Measurements from ENCODE around the gene PCDHGB3. TPM values are rescaled to one million over a fixed set of nuclear protein-coding genes. Genes with fewer than 3 reads are reported as not detected.

PCDHGB3 gene
- total RNA-seq, 1 donor, result 6.2 TPM

GRCh38 chr5:141421489-141421855 is 51.4 kb downstream of the PCDHGB3 start:
- no peak for DNase-seq (ENCODE audit: insufficient read length, low spot score, missing footprints)
- peaks cover 12% of the 10 kb centered on the region for H3K79me2 ChIP-seq (ENCODE audit: insufficient read depth, low read length)
- peaks cover 8% of the 10 kb centered on the region for H3K4me1 ChIP-seq (ENCODE audit: insufficient read depth, low read length)
- H3K4me3 ChIP-seq (ENCODE audit: insufficient read depth, low read length), result peak overlapping the region; percentile 79
- peak overlapping the region; percentile 80 for H2AFZ ChIP-seq (ENCODE audit: low read length)
- H3K27me3 ChIP-seq (ENCODE audit: insufficient read depth, low read length), result no peaks in the 10 kb centered on the region
- peaks cover 15% of the 10 kb centered on the region for H3K9me3 ChIP-seq (ENCODE audit: low read depth, low read length)
- H3K27ac ChIP-seq (ENCODE audit: low read depth, low read length), result peak overlapping the region; percentile 36
- no peaks in the 10 kb centered on the region for H4K20me1 ChIP-seq (ENCODE audit: insufficient read depth, low read length)
- no peak for TF ChIP-seq CTCF (IDR thresholded peaks at IDR 0.05; ENCODE audit: extremely low read depth, low read depth, low read length)
- peak overlapping the region; percentile 83 for H3K4me2 ChIP-seq (ENCODE audit: insufficient read depth, low read length)
- no peaks in the 10 kb centered on the region for H3K36me3 ChIP-seq (ENCODE audit: insufficient read depth, low read length)

Other genes starting within 250 kb of the PCDHGB3 start
- gene PCDHB4, start 248.4 kb upstream of the PCDHGB3 start, total RNA-seq, result 1.1 and 1.2 TPM in 2 replicates
- gene PCDHB5, start 235.0 kb upstream of the PCDHGB3 start, total RNA-seq, result 1.5 and 2.9 TPM in 2 replicates
- 0.59 and 0.72 TPM in 2 replicates for gene PCDHB6, start 220.2 kb upstream of the PCDHGB3 start, total RNA-seq
- gene PCDHB7, start 197.6 kb upstream of the PCDHGB3 start, total RNA-seq, result 2.2 and 2.4 TPM in 2 replicates
- gene PCDHB8, start 192.5 kb upstream of the PCDHGB3 start, total RNA-seq, result 0.36 and 0.88 TPM in 2 replicates
- gene PCDHB16, start 187.9 kb upstream of the PCDHGB3 start, total RNA-seq, result 1.1 and 3.5 TPM in 2 replicates
- gene PCDHB9, start 183.1 kb upstream of the PCDHGB3 start, total RNA-seq, result 1.2 and 1.8 TPM in 2 replicates
- 2.2 and 2.7 TPM in 2 replicates for gene PCDHB10, start 177.9 kb upstream of the PCDHGB3 start, total RNA-seq
- 1.1 and 1.8 TPM in 2 replicates for gene PCDHB11, start 170.6 kb upstream of the PCDHGB3 start, total RNA-seq
- 0.59 and 0.72 TPM in 2 replicates for gene PCDHB12, start 161.5 kb upstream of the PCDHGB3 start, total RNA-seq
- 2.1 and 2.2 TPM in 2 replicates for gene PCDHB13, start 156.3 kb upstream of the PCDHGB3 start, total RNA-seq
- 2.7 and 2.9 TPM in 2 replicates for gene PCDHB14, start 146.9 kb upstream of the PCDHGB3 start, total RNA-seq
- 0.88 and 1.1 TPM in 2 replicates for gene PCDHB15, start 124.8 kb upstream of the PCDHGB3 start, total RNA-seq
- 0.36 and 0.59 TPM in 2 replicates for gene SLC25A2, start 66.2 kb upstream of the PCDHGB3 start, total RNA-seq
- 44.2 and 48.1 TPM in 2 replicates for gene TAF7, start 49.5 kb upstream of the PCDHGB3 start, total RNA-seq
- 1.1 and 1.5 TPM in 2 replicates for gene PCDHGA1, start 39.7 kb upstream of the PCDHGB3 start, total RNA-seq
- 2.7 and 2.9 TPM in 2 replicates for gene PCDHGA2, start 31.5 kb upstream of the PCDHGB3 start, total RNA-seq
- 2.4 and 2.9 TPM in 2 replicates for gene PCDHGA3, start 26.4 kb upstream of the PCDHGB3 start, total RNA-seq
- 3.3 and 5.0 TPM in 2 replicates for gene PCDHGB1, start 20.1 kb upstream of the PCDHGB3 start, total RNA-seq
- gene PCDHGA4, start 15.2 kb upstream of the PCDHGB3 start, total RNA-seq, result 6.8 and 6.9 TPM in 2 replicates
- 4.3 and 5.6 TPM in 2 replicates for gene PCDHGB2, start 10.2 kb upstream of the PCDHGB3 start, total RNA-seq
- 2.5 and 2.7 TPM in 2 replicates for gene PCDHGA5, start 6.1 kb upstream of the PCDHGB3 start, total RNA-seq
- gene PCDHGA6, start 3.6 kb downstream of the PCDHGB3 start, total RNA-seq, result 5.0 and 5.1 TPM in 2 replicates
- 6.5 TPM in 2 replicates for gene PCDHGA7, start 12.5 kb downstream of the PCDHGB3 start, total RNA-seq
- 14.1 and 15.9 TPM in 2 replicates for gene PCDHGB4, start 17.5 kb downstream of the PCDHGB3 start, total RNA-seq
- 3.5 and 3.6 TPM in 2 replicates for gene PCDHGA8, start 22.4 kb downstream of the PCDHGB3 start, total RNA-seq
- gene PCDHGB5, start 27.7 kb downstream of the PCDHGB3 start, total RNA-seq, result 21.5 and 24.2 TPM in 2 replicates
- 6.2 and 6.5 TPM in 2 replicates for gene PCDHGA9, start 32.5 kb downstream of the PCDHGB3 start, total RNA-seq
- 6.2 and 8.0 TPM in 2 replicates for gene PCDHGB6, start 37.8 kb downstream of the PCDHGB3 start, total RNA-seq
- 23.2 and 24.8 TPM in 2 replicates for gene PCDHGA10, start 42.7 kb downstream of the PCDHGB3 start, total RNA-seq
- 18.5 and 19.2 TPM in 2 replicates for gene PCDHGB7, start 47.4 kb downstream of the PCDHGB3 start, total RNA-seq
- 12.3 and 16.5 TPM in 2 replicates for gene PCDHGA11, start 50.8 kb downstream of the PCDHGB3 start, total RNA-seq
- 20.6 and 33.6 TPM in 2 replicates for gene PCDHGA12, start 60.3 kb downstream of the PCDHGB3 start, total RNA-seq
- gene PCDHGC3, start 105.7 kb downstream of the PCDHGB3 start, total RNA-seq, result 59.4 and 91.3 TPM in 2 replicates
- gene PCDHGC4, start 114.8 kb downstream of the PCDHGB3 start, total RNA-seq, result 2.9 and 3.8 TPM in 2 replicates
- gene PCDHGC5, start 118.8 kb downstream of the PCDHGB3 start, total RNA-seq, result 3.6 and 5.3 TPM in 2 replicates
- 18.5 and 19.2 TPM in 2 replicates for gene DIAPH1, start 248.8 kb downstream of the PCDHGB3 start, total RNA-seq